Brain microvascular endothelial cell (primary cell): ENCODE data around the gene ZNF595.
"Not testable (repeated sequence)": the region's sequence is repeated elsewhere in the genome, so short reads cannot be mapped to it uniquely, and the experiment has no call there.

Experiments used
- DNase-seq: peaks from one replicate; pipeline ENCODE4 v3.0.0-alpha.2; 2020
- H3K27ac ChIP-seq: fragments of 250-450 bp; sonication (Bioruptor Pico); 2 replicates; pipeline ENCODE4 v1.5.1; 2020; ENCODE audit warnings: mild to moderate bottlenecking, moderate library complexity
- H3K27me3 ChIP-seq: fragments of 250-450 bp; sonication (Bioruptor Pico); replicated peaks from 2 replicates; pipeline ENCODE4 v1.5.1; 2020; ENCODE audit warnings: mild to moderate bottlenecking
- H3K36me3 ChIP-seq: fragments of 250-450 bp; sonication (Bioruptor Pico); replicated peaks from 2 replicates; pipeline ENCODE4 v1.5.1; 2020; ENCODE audit warnings: mild to moderate bottlenecking
- H3K4me3 ChIP-seq: 2 replicates; pipeline ENCODE4 v1.5.1; 2011; ENCODE audit warnings: low read depth, mild to moderate bottlenecking, control low read depth, low read length, moderate library complexity
- in situ Hi-C: cut with HindIII; loops from 2 replicates; pipeline ENCODE4 v1.10.0; 2017; ENCODE audit warnings: low sequenced_read_pairs, low pct_ligation_motif_present
- TF ChIP-seq, protein P1 (sequence below): IDR thresholded peaks from 2 replicates; pipeline ENCODE4 v1.5.1; 2011; ENCODE audit warnings: low read depth, mild to moderate bottlenecking, moderate library complexity, low read length, control low read depth, inconsistent platforms; ENCODE audit errors: missing control alignments

ZNF595 gene

DNA sequence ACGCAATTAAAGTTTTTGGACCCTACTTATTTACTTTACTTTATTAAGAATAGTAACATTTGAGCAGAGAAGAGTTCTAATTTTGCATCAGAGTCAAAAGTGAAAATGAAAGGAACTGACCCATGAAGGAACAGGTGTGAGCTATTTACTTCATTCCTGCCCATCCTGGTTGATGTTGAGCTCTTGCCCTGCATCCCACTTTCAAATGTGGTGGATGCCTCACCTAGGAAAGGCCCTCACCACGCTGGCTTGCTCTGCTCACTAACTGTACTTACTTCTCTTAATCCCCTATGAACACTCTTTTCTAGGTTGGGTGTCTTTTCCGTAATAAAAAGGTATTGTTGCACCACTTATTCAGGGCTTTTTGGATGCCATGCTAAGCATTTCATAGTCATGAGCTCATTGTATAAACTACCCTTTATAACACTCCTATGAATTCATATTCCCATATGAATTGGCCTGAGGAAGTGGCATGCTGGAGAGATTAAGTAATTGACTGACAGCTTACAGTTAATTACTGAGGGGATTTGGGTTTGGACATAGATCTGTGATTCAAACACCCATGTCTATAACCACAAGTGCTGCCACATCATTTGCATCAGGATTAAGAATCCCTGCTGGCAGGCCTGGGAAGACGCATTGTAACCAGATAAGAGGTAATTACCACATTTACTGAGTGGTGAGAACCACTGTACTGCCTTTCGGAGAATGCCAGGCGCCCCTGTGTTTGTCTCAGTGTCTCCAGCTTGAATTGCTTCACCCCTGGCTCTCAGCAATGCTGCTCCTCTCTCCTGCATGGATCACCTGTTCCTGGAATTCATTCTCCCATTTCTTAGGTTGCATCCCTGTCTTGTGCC lies 16.3 kb upstream of the ZNF595 start:
- H3K27ac ChIP-seq, H3K4me3 ChIP-seq, H3K27me3 ChIP-seq, H3K36me3 ChIP-seq, in situ Hi-C loops, DNase-seq: not testable (repeated sequence)

DNA sequence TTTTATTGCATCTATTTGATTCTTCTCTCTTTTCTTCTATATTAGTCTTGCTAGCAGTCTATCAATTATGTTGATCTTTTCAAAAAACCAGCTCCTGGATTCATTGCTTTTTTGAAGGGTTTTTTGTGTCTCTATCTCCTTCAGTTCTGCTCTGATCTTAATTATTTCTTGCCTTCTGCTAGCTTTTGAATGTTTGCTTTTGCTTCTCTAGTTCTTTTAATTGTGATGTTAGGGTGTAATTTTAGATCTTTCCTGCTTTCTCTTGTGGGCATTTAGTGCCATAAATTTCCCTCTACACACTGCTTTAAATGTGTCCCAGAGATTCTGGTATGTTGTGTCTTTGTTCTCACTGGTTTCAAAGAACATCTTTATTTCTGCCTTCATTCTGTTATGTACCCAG lies 14.9 kb upstream of the ZNF595 start:
- DNase-seq, in situ Hi-C loops, H3K4me3 ChIP-seq, H3K27ac ChIP-seq, H3K36me3 ChIP-seq, H3K27me3 ChIP-seq: not testable (repeated sequence)

DNA sequence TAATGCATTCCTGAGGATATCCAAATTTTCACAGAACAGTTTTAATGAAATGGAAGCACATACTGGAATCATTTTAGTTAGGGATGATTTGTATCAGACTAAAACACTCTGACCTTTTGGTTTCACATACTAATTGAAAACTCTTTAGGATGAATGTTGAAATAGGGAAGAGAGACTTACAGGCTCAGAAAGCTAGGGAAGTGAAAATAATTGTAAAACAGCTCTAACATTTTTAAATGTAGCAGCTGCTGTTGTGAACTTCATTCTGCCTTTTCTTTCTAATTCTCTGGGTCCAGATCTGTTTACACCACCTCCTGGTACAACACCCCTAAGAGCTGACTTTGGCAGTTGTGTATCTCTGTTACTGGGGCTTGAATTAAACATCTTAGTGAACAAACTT lies 9.7 kb upstream of the ZNF595 start:
- H3K27ac ChIP-seq, H3K4me3 ChIP-seq, H3K36me3 ChIP-seq, in situ Hi-C loops, H3K27me3 ChIP-seq, DNase-seq: not testable (repeated sequence)

DNA sequence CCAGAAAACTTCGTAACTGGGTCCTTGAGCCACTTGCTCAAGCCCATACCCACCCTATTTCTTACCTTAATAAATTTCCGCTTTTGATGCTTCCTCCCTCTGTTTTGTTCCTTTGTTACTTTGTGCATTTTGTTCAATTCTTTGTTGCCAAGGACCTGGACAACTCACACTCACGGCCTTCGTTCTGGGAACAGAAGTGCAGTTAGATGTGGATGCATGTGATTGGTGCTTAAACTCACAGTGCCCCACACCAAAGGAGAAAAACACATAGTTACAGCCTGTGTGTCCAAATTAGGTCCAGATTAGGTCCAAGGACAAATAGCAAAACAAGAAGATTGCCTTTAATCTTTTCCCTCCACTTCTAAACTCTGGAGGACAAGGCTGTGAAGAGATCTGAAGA lies 1.9 kb upstream of the ZNF595 start:
- H3K27me3 ChIP-seq, in situ Hi-C loops, H3K36me3 ChIP-seq, DNase-seq, H3K4me3 ChIP-seq, H3K27ac ChIP-seq: not testable (repeated sequence)

DNA sequence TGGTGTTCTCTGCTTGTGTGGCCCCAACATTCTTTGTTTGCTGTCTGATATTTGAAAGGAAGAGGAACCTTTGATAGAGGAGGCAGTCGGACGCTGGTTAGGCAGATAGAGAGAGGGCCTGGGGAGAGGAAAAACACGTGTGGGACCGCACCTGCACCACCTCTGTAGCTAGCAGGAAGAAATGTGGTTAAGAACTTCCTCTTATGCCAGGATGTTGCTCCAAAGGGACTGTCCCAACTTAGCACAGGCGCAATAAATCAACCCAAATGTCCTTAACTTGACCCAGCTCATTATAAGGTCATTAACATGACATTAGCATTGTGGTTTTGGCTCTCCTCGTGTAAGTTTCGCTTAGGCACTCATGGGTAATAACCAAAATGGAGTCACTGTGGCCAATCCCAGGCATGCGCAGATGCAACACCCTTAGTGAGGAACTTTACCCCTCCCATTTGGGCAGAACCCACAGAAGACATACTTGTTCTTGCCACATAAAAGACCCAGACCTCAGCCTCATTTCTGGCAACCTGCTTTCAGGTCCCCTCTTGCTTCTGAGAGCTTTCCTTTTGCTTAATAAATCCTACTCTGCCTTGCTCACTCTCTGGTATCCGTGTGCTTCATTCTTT lies 1.4 kb upstream of the ZNF595 start:
- H3K27me3 ChIP-seq, H3K4me3 ChIP-seq, H3K36me3 ChIP-seq, in situ Hi-C loops, DNase-seq, H3K27ac ChIP-seq: not testable (repeated sequence)

DNA sequence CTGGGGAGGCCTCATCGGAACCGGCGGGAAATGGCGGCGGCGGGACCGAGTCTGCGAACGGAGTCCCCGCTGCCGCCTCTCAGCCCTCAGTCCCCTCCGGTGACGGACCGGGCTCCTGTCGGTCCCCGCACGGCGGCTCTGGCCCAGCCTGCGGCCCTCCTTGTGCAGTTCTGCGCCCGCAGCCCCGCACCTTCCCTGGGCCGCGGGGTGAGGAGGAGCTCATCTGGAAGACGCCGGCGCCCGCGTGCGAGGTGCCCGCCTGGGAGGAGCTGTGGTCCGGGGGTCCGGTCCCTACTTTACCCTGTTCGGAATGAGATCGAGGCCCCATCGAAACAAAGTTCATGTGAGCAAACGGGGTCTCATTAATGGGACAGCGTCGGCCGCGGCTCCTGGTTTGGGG lies 400 bp downstream of the ZNF595 start:
- H3K27ac ChIP-seq, H3K36me3 ChIP-seq, in situ Hi-C loops, H3K27me3 ChIP-seq, DNase-seq: not testable (repeated sequence)
- H3K4me3 ChIP-seq, result peak overlapping the region; percentile 40

DNA sequence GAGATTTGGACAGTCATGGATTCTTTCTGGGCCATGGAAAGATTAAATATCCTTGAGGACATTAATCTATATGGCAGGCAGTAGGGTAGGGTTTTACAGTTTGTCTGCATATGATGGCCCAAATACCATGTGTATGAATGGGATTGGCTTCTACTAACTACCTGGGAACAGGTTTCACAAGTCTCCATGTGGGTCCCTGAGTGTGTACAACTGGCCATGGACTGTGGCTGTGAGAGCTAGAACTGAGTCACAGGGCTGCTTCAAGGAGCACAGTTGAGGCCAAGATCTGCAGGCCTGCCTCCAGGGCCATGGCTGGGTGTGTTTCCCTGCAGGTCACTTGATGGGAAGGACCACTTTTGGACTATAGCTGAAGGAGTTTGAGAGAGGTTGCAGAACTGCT lies 11.6 kb downstream of the ZNF595 start:
- H3K4me3 ChIP-seq, H3K27ac ChIP-seq, in situ Hi-C loops, DNase-seq, H3K27me3 ChIP-seq, H3K36me3 ChIP-seq: not testable (repeated sequence)

DNA sequence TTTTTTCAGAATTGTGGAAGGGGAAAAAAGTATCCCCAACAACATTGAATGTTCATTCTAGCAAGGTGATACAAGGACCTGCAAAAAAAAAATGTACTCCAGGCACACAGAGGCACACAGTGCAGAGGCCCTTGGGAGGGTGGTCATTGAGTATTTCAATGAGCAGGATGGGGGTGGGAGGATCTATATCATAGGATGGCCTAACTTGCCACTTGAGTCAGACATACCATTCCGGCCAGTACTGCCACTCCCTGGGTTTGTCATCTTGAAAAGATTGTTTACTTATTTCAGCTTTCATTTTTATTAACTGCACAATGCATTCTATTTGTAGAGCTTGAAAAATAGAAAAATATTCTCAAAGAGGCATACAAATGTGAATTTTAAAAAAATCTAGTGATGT lies 18.7 kb downstream of the ZNF595 start:
- Histone ChIP-seq H3K27ac (no peak overlapping the region), H3K4me3 (no peak overlapping the region), H3K27me3 (no peaks in the 10 kb centered on the region), H3K36me3 (peaks cover 16% of the 10 kb centered on the region)
- in situ Hi-C loops, result no loop called here
- no peak for DNase-seq
- TF ChIP-seq, protein P1, sequence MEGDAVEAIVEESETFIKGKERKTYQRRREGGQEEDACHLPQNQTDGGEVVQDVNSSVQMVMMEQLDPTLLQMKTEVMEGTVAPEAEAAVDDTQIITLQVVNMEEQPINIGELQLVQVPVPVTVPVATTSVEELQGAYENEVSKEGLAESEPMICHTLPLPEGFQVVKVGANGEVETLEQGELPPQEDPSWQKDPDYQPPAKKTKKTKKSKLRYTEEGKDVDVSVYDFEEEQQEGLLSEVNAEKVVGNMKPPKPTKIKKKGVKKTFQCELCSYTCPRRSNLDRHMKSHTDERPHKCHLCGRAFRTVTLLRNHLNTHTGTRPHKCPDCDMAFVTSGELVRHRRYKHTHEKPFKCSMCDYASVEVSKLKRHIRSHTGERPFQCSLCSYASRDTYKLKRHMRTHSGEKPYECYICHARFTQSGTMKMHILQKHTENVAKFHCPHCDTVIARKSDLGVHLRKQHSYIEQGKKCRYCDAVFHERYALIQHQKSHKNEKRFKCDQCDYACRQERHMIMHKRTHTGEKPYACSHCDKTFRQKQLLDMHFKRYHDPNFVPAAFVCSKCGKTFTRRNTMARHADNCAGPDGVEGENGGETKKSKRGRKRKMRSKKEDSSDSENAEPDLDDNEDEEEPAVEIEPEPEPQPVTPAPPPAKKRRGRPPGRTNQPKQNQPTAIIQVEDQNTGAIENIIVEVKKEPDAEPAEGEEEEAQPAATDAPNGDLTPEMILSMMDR, result no peak

DNA sequence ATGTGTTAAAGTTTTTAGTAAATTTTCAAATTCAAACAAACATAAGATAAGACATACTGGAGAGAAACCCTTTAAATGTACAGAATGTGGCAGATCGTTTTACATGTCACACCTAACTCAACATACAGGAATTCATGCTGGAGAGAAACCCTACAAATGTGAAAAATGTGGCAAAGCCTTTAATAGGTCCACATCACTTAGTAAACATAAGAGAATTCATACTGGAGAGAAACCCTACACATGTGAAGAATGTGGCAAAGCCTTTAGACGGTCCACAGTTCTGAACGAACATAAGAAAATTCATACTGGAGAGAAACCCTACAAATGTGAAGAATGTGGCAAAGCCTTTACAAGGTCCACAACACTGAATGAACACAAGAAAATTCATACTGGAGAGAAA lies 32.8 kb downstream of the ZNF595 start:
- no peak overlapping the region for H3K27ac ChIP-seq
- TF ChIP-seq, protein P1, result no peak
- in situ Hi-C loops, result no loop called here
- H3K36me3 ChIP-seq, result peaks cover 14% of the 10 kb centered on the region
- no peak for DNase-seq
- H3K27me3 ChIP-seq, result no peaks in the 10 kb centered on the region
- H3K4me3 ChIP-seq, result no peak overlapping the region

DNA sequence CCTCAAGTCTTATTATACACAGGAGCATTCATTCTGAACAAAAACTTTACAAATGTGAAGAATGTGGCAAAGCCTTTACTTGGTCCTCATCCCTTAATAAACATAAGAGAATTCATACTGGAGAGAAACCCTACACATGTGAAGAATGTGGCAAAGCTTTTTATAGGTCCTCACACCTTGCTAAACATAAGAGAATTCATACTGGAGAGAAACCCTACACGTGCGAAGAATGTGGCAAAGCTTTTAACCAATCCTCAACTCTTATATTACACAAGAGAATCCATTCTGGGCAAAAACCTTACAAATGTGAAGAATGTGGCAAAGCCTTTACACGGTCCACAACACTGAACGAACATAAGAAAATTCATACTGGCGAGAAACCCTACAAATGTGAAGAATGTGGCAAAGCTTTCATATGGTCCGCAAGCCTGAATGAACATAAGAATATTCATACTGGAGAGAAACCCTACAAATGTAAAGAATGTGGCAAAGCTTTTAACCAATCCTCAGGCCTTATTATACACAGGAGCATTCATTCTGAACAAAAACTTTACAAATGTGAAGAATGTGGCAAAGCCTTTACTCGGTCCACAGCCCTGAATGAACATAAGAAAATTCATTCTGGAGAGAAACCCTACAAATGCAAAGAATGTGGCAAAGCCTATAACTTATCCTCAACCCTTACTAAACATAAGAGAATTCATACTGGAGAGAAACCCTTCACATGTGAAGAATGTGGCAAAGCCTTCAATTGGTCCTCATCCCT lies 33.6 kb downstream of the ZNF595 start:
- DNase-seq, H3K27ac ChIP-seq, in situ Hi-C loops, H3K4me3 ChIP-seq, H3K27me3 ChIP-seq: not testable (repeated sequence)
- peaks cover 13% of the 10 kb centered on the region for H3K36me3 ChIP-seq
